ENCODE results near the gene RPS6KA5.
"Not testable (repeated sequence)": the region's sequence is repeated elsewhere in the genome, so short reads cannot be mapped to it uniquely, and the experiment has no call there.

The RPS6KA5 gene

GRCh38 chr14:90827919-90828610 lies 232.4 kb downstream of the RPS6KA5 start:
- peak; percentile 23 for DNase-seq

DNA sequence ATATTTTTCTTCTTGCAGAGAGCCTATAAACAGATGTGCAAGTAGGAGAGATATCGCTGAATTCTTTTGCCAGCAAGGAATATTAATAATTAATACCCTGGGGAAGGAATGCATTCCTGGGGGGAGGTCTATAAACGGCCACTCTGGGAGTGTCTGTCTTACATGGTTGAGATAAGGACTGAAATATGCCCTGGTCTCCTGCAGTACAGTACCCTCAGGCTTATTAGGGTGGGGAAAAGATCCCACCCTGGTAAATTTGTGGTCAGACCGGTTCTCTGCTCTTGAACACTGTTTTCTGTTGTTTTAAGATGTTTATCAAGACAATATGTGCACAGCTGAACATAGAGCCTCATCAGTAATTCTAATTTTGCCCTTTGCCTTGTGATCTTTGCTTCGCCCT lies 236.9 kb downstream of the RPS6KA5 start:
- DNase-seq = not testable (repeated sequence)

GRCh38 chr14:90820958-90821357 lies 239.5 kb downstream of the RPS6KA5 start:
- DNase-seq = no peak

GRCh38 chr14:90819734-90820393 lies 240.6 kb downstream of the RPS6KA5 start:
- no peak for DNase-seq

GRCh38 chr14:90818715-90819114 lies 241.7 kb downstream of the RPS6KA5 start:
- DNase-seq = no peak

GRCh38 chr14:90816681-90817436 lies 243.6 kb downstream of the RPS6KA5 start:
- DNase-seq = no peak

DNA sequence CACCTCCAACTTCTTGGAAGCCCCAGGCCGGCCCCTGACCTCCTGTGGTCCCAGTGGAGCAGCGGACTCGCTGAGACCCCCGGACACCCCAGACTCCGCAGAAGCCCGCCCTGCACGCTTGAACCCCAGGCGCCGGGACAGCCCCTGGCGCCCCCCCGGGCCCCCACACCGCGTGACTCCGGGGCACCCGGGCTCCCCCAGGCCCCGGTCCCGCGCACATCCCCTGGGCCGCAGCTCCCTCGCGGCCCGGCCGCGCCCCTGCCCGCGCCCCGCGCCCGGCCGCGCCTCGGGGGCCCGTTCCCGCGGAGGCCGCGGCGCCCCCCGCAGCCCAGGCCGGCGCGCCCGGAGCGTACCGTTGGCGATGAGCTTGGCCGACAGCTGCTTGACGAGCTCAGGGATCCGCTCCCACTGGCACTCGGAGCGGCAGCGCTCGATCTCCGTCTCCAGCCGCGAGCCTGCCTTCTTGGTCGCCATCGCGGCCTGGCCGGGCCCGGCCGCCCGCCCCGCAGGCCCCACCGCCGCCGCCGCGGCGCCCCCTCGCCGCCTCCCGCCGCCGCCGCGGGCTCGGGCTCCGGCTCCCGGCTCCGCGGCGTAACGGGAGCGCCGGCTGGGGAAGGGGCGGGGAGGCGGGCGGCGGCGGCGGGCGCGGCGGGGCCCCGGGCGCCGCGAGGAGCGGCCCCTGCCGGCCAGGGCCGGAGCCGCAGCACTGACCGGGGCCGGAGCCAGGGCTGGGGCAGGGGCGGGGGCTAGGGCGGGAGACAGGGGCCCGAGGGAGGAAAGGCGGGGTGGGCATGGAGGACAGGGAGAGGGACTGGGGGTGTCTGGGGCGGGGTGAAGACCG lies 244.4 kb downstream of the RPS6KA5 start, which contains the start of gene TTC7B:
TTC7B (minus strand) TSS at position 609 of the 841 bp plus-strand sequence; CDS start at position 474, 135 bp downstream.
- DNase-seq = no peak

DNA sequence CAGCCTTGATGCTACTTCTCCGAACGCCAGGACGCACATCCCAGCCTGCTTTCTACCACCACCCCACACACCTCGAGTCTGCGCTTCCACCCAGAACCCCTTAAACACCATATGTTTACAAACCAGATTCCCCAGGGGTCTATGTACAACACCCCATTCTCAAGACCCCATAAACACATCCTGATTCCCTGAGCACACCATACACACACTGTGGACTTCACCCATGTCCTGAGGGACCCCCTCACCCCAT lies 244.9 kb downstream of the RPS6KA5 start:
- DNase-seq = no peak

GRCh38 chr14:90814806-90815571 lies 245.5 kb downstream of the RPS6KA5 start:
- no peak for DNase-seq

DNA sequence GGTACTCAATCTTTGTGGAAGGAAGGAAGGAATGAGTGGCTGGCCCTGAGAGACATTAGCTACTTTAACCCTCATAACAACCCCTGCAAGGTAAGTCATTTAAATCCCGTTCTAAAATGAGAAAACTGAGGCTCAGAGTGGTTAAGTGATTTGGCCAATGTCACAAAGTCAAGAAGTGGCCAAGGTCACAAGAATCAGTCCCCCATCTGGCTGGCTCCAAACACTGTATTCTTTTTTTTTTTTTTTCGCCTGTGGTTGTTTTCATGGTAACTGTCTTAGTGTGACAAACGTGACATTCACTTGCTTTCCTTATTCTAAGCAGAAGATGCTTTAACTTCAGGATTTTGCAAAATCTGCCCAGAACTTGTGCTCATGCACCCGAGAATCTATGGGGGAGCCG lies 247.0 kb downstream of the RPS6KA5 start:
- no peak for DNase-seq

- no peak for DNase-seq
Observed at GRCh38 chr14:90812109-90812508, 248.3 kb downstream of the RPS6KA5 start.

DNA sequence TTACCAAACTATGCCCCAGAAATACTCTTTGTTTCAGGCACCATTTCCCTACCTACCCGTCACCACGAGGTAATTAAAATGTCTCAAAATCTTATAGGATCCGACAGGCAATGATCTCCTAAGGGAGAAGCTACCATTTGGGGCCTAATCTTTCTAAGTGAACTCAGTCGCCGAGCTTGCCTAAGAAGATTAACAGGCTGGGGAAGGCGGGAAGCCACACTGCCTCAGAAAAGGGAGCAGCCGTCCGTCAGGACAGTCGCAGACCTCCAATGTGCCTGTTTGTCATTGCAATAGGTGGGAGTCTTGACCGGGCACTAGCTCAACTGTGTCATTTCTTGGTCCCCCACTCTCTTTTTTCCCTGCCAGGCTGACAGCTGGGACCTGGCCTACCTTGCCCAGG lies 248.8 kb downstream of the RPS6KA5 start:
- no peak for DNase-seq

GRCh38 chr14:90810806-90811205 lies 249.6 kb downstream of the RPS6KA5 start:
- DNase-seq = no peak

- DNase-seq = no peak
Observed at GRCh38 chr14:90809530-90810312, 250.7 kb downstream of the RPS6KA5 start.

DNA sequence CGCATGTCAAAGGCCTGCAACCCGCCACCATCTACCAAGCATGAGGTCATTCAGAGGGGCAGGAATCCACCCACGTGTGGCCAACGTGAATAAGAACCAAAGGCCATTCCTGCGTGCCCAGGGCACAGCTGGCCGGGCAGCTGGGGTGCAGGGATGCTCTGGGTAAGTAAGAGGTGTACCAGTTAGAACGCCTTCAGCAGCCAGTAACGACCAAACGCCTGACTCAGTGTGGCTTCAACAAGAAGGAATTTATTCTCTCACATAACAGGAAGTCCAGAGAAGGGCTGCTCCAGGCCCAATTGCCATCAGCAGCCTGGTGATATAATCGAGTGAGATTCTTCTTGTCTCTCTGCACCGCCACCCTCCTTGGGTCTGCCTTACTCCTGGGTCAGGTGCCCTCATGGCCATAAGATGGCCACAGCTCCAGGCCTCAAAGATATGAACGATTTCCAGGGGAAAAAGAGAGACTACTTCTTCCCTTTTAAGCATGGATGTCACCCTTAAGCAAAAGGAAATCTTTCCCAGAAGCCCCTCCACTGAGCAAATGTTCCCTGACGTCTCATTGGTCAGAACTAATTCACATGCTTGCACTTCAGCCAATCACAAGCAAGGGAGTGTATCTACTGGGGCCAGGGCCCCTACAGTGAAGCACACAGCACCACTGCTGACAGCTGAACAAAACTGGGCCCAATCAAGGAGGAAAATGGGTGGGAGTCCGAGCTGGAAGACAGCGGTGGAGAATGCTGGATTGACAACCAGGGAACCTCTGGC lies 251.5 kb downstream of the RPS6KA5 start:
- DNase-seq = no peak

DNA sequence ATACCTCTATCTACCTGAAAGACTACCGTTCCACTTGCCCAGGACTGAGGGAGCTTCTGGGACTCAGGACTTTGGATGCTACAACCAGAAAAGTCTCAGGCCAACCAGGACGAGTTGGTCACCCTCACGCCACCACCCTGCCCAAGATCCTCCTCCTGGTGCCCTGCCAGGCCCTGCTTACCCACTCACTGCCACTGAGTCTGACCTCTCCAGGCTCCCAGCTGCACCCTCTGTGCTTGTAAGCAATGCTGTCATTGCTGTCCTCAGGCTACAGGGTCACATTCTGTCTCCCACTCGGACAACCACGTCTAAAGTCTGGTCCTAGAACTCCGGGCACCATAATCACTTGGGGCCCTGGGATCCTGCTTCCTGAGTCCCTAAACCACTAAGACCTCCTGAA lies 253.4 kb downstream of the RPS6KA5 start:
- no peak for DNase-seq

DNA sequence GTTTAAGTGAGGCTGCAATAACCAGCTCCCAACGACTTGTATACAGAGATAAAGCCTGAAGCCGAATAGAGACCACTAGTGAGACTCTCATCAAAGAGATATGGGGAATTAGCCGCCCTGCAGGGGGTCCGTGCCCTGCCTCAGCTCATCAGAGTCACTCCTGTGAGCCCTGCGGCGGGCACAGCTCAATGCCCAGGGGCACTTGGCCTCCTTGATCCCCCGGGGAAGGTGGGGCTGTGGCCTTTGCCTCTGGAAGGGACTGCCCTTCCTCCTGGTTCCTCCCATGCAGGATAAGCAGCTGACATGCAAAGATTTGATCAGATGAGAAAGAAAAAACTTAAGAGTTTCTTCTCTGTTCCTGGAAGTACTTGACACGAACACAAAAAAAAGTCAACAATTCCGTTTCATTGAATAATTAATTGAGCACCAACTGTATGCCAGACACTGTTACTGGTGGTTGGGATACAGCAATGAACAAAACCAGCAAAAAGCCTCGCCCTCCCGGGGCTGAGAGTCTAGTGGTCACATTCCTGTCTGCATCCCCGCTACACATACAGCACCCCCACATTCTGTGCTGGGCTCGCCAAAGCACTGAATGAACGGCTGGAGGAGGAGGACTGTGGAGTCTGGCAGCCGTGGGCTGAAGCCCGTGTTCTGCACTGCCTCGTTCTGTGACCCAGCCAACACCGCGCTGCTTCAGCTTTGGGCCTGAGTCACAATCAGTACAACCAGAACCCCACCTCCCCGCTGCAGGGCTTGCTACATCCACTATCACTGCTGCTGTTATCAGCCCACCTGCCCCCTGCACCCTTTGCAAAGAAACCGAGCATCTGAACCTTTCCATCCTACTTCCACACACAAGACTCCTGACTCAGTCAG lies 254.5 kb downstream of the RPS6KA5 start:
- no peak for DNase-seq

DNA sequence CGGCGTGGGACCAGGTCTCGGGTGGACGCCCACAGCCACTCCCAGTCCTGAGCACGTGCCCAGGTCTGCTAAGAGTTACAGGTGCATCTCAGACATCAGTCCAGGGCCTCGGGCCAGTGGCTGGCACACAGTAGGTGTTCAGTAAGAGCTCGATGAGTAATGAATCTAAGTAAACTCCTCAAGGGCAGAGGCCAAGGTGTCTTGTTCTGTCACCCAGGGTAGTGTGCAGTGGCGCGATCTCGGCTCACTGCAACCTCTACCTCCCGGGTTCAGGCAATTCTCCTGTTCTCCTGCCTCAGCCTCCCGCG lies 255.4 kb downstream of the RPS6KA5 start:
- DNase-seq = no peak

DNA sequence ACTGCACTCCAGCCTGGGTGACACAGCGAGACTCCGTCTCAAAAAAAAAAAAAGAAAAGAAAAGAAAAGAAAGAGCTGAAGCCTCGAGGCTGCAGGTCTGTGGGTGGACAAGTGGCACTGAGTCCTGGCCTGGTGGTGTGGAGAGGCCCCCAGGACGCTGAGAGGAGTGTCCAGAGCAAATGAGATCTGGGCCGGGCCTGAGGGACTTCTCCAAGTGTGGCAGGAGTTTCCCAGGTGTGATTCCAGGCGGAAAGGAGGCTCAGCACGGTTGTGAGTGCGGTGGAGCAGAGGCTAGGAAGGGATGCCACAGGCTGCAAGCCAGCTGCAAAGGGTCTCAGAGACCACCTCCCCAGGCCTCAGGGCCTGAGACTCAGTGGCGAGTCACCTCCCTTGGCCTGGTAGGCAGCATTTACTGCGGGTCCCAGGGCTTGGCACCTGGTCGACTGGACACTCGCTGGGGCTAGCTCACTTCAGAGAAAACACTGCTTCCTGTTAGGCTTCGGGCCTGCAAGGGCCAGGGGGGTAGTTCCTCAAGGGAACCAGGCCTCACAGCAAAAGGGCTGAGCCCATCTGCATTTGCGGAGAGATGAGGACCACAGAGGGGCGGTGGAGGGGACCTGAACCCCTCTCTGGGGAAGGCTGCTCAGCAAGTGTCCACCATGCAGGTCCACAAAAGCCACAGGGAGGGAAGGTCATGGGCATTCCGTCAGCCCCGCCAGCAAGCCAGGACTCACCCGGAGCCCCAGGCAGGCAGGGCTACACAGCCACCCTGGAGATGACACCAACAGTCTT lies 256.0 kb downstream of the RPS6KA5 start:
- no peak for DNase-seq
